CD4-positive, alpha-beta T cell treated with Interleukin-12 subunit alpha and Interleukin-12 subunit beta, for 1 hour (primary cell): ENCODE data around the gene WNT7B.

Experiments used
- DNase-seq: peaks from one replicate; pipeline ENCODE4 v3.0.0-alpha.2; 2020

Gene WNT7B

DNA sequence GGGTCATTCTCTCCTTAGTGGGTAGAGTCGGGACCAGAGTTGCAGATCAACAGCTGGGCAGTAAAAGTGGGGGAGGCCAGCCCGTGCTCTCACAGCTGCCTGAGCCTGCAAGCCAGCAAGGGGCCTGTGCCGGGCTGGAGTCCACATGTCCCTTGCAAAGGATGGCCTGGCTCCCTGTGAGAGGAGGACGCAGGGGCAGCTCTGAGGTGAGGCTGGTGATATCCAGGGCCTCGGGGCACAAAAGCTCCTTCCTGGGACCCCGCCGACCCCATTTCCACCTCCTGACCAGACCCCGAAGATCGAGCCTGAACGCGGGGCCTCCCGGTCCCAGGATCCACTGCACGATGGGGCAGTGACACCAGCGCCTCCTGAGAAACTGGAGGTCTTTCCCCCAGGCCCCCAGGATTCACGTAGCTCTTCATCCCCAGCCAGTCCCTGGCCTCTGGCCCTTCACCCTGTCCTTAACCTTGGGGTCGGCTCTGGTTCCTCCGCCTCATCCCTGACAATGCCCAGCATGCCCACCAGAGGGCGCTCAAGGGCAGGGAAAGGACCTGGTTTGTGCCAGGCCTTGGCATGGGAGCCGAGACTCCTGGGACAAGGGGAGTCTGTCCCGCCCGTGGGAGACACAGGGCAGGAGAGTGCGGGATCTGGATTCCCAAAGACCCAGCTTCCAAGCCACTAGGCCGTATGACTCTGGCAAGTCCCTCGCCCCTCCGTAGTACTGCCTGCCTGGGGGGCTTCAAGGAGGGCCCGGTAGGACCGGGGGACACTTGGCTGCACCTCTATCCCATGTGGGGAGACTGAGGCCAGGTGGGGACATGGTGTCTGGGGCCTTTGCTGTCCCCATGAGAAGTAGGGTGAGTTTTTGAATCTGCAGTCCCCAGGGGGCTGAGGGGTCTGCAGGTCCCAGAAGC is 17.8 kb upstream of the WNT7B start:
- DNase-seq, result peak; percentile 76

DNA sequence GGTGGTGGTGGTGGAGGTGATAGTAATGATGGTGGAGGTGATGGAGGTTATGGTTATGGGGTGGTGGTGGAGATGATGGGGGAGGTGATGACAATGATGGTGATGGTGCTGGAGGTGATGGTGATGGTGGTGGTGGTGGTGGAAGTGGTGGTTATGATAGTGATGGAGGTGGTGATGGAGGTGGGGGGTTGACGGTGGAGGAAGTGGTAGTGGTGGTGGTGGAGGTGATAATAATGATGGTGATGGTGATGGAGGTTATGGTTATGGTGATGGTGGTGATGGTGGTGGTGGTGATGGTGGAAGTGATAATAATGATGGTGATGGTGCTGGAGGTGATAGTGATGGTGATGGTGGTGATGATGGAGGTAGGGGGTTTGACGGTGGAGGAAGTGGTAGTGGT is 16.9 kb upstream of the WNT7B start:
- DNase-seq, result peak; percentile 28

DNA sequence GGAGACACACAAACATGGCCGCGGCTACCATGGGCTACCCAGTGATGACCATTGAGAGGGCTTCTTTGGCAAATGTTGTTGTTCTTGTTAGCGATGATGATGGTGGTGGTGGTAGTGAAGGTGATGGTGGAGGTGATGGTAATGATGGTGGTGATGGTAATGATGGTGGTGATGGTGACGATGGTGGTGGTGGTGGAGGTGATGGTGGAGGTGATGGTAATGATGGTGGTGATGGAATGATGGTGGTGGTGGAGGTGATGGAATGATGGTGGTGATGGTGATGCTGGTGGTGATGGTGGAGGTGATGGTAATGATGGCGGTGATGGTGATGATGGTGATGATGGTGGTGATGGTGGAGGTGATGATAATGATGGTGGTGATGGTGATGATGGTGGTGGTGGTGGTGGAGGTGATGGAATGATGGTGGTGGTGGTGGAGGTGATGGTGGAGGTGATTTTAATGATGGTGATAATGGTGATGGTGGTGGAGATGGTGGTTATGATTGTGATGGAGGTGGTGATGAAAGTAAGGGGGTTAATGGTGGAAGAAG is 16.3 kb upstream of the WNT7B start:
- no peak for DNase-seq

DNA sequence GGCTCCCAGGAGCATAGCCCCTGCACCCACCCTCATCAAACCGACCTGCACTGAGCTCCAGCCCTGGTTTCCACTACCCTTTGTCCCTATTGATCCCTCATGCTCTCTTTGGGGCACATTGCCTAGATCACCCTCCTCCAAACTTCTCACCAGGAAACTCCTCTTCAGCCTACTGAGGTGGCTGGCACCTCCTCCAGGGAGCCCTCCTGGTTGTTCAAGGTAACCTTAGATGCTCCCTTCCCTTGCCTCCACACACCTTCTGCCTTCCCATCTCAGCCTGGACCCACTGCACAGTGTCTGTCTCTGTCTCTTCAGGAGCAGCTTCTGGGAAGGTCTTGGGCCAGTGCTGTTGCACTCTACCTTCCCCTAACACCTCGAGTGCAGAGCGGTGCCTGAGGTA is 15.8 kb upstream of the WNT7B start:
- DNase-seq, result no peak

DNA sequence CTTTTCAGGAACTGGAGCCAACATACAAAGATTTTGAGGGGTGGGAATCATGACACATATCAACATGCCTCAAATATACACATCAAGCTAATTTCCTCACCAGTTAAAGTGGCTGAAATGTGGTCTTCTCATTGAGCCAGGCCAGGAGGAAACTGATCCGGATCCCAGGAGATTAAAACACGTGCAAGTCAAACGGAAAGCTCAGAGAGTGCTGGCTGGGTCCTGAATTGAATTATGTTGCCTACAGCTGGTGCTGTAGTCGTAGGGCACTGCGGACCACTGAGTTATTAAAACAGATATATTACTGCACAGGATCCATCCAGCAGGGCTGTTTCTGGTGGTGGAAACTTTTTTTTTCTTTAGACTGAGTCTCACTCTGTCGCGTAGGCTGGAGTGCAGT is 14.1 kb upstream of the WNT7B start:
- DNase-seq, result no peak

DNA sequence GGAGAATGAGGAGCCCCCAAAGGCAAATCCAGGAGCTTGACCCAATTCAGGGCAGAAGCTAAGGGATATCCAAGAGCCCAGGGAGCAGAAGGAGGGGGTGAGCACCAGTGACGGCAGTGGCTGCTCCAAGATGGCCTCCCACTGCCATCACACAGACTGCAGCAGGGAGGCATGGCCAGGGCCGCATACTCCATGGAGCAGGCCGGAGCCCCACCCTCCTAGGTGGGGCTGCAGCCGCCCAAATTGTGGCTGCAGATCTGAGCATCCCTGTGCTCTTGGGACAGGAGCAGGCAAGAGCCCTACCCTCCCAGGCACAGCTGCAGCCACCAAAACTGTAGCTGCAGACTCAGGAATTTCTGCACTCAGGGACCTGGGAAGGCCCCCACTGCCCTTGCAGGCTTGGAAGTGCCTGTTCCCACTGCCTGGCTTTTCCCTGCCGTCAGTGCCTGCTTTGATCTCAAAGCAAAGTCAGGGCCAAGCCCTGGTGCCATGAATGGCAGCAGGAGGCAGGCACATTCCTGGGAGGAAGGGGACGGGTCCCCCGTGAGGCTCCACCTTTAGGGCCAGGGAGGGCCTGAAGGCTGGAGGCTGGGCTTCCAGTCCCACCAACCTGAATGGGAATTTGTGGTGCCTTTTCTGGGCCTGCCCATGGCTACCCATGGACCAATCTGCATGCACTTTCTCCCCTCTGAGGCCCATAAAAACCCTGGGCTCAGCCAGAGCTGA is 10.3 kb upstream of the WNT7B start:
- no peak for DNase-seq

DNA sequence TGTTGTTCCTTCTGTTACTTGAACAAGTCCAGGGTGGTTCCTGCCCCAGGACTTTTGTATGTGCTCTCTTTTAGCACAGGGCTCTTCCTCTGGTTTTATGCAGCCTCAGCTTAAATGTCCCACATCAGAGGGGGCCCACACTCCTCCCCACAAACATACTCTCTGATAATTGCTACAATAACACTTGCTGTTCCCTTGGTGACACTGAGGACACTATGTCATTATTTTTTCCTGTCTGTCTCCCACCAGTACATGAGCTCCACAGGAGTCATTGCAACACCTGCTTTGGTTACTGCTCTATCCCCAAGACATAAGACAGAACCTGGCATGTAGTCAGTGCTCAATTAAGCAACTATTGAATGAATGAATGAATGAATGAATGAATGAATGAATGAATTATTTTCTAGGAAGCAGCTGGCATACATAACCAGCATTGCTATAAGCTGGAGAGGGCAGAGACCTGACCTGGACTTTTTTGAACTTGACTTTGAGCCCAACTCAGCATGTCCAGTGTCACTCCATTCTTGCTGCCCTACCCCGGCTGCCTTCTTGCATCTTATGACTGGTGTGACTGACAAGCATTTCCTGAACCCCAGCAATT is 7.5 kb upstream of the WNT7B start:
- DNase-seq, result no peak

DNA sequence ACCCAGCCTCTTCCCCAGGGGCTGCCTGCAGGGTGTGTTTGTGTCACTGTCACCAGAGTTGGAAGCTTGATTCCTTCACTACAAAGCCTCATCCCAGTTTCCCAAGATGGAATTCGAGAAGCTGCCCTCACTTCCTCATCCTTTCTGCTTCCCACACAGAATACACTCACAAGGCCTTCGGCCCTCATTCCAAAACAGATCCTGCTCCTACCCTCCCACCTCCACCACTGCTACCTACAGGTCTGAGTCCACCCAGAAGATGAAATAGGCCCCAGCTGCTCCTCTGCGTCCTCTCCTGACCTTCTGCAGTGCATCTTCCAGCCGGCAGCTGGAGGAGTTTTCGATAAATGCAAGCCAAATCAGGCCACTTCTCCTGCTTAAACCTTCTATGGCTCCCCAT is 6.8 kb upstream of the WNT7B start:
- no peak for DNase-seq

DNA sequence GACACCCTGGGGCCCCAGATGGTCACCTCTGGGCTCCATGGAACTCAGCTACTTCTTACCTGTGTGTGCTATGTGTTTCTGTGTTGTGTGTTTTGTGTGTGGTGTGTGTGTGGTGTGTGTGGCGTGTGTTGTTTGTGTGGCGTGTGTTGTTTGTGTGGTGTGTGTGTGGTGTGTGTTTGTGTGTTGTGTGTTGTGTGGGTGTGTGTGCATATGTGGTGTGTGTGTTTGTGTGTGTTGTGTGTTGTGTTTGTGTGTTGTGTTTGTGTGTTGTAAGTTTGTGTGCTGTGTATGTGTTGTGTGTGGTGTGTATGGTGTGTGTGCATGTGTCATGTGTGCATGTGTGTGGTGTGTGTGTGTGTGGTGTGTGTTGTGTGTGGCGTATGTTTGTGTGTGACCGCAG is 3.8 kb upstream of the WNT7B start:
- DNase-seq, result no peak

DNA sequence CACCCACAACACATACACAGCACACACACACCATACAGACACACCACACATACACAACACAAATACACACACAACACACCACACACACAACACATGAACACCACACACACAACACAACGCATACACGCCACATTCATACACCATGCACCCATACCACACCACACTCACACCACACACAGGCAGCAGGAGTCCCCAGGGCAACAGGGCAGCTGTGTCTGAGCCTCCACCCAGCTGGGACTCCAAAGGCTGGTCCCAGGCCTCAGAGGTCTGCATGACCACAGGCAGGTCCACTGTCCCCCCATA is 3.3 kb upstream of the WNT7B start:
- DNase-seq, result no peak

DNA sequence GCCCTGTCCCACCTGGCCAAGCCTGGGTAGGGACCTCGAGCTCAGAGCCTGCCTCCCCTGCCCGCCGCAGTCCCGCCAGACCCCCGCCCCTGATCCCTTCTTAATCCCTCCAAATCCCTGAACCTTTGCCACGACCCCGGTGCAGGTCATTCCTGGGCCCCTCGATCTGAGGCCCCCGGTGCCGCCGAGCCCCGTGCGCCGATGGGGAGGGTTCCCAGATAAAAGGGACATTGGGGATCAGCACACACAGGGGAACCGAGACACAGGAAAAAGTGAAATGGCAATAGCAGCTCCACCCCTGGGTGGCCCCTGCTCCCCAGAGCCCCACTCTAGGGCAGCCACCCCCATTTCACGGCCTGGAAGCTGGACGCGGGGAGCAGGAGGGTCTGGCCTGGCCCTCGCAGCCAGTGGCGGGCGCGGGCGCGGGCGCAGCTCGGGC is 1.3 kb upstream of the WNT7B start:
- no peak for DNase-seq

DNA sequence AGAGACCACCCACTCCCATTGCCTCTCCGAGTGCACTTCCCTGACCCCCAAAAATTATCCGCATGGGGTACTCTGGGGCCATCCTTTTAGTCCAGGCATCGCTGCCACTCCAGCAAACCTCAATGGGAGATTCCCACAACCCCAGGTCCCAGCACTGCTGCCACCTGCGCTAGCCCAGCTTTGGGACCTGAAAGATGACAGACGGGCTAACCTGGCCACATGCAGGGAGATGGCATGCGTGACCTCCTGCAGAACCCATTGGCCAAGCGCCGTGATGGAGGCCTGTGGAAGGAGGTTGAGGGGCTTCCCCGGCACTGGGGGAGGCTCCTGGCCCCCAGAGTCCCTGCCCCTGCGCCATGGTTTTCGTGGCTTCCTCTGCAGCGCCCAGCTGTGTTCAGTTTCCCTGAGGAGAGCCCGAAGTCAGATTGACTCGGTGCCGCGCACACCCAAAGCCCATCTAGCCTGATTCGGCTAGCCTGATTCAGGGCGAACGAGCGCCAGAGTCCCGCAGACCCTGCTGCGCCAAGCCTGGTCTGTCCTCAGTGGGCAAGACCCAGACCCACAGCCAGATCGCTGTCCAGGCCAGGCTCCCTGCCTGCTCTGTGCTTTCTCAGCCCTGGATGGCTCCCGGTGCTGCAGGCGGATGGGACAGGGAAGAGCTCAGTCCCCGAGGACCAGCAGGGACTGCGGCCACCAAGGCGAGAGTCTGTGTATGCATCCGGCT is 751 bp upstream of the WNT7B start:
- DNase-seq, result no peak

DNA sequence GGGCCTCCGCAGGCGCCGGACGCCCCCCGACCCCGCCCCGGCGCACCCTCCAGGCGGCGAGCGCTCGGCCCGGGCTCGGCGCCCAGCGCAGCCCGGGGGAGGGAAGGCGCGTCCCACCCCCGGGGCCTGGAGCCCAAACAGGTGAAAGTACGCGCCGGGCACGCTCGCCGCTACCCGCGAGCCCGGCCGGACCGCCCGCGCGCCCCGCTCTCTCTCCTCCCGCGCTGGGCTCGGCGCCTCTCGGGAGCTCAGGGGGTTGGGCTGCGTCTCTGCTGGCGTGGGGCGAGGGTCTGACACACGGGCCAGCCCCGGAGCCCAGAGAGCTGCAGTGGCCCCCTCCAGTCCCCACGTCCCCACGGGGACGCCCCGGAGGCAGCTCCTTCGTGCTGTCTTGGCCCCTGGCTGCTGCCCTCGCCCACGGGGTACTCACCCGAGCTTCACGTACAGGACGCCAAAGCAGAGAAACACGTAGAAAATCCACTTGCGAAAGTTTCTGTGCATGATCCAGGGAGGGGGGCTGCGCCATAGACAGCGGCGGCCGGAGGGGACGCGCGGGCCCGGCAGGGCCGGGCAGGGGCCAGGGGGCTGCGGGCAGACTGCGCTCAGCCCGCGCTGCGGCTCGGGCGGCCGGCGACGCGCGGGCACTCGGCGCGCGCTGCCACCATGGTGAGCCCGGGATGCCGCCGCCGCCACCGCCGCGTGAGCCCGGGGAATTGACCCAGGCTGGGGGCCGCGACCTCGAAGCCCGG is 534 bp downstream of the WNT7B start:
- DNase-seq, result no peak

DNA sequence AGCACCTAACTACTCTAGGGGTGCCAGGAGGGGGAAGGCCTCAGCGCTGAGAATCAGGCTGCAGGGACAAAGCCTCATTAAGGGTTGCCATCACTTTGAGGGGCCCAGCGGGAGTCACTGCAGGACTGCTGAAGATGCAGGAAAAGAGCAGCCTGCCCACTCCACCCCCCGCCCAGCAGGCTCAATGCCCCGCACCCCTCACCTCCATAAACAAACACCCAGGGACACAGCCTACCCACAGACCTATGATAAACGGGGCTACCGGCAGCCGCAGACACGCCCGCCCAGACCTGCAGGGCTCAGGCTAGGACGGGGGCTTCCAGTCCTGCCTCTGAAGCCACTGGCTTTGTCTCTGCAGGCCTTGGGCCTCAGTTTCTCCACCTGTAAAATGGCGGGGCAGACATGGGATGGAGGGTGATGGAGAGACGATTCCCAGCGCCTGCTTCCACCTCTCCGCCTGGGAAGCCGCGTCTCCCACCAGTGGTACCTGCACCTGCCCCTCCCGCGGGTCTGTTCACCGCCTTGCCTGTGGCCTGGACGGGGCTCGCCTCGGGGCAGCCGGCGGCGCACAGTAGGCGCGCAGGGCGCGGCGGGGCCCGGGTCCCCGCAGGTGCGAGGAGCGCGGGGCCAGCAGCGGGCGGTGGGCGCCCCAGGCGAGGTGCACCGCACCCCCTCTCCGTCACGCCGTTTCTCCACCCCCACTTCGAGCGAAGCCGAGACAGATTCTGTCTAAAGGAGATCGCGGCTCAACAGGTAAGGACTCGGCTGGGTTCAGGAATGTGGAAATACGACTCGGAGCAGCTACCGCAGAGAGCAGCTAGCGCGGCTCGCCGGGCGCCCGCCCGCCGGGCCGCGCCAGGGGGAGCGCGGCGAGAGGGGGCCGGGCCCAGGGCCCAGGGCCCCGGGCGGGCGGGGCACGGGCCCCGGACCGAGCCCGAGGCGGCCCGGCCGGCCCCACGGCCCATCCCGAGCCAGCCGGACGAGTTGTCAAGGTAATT is 1.5 kb downstream of the WNT7B start:
- DNase-seq, result no peak

DNA sequence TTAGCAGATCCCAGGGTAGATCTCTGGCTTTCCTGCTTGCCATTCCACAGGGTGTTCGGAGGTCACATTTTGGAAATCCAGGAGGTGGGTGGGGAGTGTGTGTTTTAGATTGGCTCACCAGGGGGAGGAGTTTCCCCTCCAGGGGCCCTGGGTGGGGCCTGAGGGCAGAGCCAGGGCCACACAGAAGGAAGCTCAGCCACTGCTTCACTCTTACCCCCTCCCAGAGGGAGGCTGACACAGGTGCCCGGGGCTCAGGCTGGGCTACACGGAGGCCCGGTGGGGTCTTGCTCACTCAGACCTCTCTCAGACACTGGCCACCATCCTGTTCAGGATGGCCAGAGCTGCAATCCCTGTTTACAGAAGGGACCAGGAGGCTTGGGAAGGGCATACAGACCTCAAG is 2.5 kb downstream of the WNT7B start:
- no peak for DNase-seq

DNA sequence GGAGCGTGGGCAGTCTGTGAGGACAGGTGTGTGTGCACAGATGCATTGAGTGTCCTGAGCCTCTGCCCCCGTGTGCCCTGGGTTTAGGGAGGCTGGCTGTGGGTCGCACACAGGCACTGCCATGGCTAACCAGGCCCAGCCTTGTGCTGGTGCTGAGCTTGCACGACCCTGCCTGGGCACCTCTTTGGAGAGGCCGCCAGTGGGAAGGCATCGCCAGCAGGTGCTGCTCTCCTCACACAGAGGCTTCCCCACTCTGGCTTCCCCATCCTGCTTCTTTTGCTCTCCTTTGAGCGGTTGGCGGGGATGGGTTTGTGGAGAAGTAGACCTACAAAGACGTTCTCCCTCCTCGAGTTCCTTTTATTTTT is 4.1 kb downstream of the WNT7B start:
- DNase-seq, result no peak

DNA sequence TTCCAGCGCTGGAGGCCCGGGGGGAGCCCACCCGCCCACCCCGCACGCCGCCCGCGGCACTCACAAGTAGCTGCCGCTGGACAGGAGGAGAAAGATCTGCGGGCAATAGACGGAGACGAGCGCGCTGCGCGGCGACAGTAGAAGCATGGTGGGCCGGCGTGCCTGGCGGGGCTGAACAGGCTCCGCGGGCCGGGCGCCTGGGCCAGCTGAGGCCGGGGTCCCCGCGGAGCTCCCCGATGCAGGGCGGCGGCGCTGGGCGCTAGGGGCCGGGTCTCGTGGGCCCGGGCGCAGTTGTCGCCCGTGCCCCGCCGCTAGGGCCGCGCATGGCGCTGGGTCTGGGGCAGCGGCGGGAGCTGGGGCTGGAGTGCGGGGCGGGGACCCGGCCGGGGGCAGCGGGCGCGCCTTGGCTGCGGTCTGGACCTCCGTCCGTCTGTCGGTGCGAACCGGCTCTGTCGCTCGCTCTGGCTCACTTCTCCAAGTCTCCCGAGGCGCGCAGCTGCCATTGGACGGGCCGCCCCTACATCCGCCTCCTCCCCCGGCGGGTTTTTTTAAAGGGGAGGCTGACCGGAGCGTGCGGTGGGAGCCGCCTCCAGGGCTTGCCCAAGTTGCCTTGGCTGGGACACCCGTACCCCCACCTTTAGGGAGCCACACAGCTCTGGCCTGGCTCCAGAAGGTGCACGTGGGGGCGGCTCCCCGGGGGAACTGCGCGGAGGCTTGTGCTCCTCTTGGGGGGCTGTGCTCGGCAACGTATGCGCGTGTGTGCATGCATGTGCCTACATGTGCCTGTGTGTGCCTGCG is 4.7 kb downstream of the WNT7B start:
- no peak for DNase-seq

DNA sequence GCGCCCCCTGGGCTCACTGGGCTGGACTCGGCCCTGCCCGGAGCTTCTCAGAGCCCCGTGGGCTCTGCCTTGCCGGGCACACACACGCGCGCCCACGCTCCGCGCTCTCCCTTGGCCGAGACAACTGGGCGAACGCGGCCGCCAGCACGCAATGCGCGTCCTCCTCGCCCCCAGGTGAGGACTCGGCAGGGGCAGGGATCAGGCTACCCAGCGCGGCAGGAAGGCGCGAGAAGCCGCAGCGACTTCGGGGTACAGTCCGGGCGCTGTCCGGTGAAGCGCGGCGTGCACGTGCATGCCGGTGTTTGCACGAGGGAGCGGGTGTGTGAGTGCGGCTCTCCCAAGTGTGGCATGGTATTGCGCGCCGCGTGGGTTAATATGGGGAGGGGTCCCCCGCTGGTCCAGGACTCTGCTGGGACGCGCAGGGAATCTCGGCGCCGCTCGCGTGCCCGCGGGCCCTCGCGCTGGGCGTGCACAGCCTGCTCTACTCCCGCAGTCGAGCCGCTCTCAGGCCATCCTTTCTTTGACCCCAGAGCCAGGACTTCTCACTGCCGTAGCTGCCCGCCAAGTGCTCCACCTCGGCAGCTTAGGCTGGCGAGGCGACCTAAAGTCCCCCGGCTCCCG is 5.4 kb downstream of the WNT7B start:
- no peak for DNase-seq

DNA sequence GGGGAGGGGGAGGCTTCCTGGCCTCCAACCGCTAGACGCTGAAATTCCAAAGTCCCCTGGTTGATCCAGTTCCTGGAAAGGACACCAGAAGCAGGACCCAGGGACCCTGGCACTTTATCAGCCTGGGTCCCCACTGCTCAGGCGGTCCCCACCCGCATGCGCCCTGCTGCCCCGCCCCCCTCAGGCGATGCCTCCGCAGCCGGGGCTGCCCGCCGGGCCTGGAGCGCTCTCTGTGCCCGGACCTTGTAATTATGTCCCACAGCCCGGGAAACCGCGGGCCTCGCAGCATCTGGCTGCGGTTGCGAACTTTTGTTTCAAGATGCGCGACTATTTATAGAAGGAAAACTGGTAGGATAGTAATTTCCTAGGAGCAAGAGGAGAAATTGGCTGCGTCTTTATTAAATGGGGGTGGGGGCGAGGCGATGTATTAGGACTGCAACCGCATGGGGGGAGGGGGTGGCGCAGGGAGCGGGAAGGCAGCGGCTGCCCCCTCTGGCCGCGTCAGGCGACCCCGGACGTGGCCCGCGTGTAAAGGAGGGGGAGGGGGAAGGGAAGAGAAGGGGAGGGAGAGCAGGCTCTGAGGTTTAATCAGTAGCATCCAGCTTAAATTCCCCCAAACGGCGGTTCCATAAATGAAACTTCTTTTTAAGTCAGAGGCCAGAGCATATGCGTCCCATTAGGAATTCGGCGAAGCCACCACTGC is 6.1 kb downstream of the WNT7B start:
- no peak for DNase-seq
